Measurements from ENCODE around the gene NFKBIA.
"Not testable (repeated sequence)": the region's sequence is repeated elsewhere in the genome, so short reads cannot be mapped to it uniquely, and the experiment has no call there.

Gene NFKBIA

DNA sequence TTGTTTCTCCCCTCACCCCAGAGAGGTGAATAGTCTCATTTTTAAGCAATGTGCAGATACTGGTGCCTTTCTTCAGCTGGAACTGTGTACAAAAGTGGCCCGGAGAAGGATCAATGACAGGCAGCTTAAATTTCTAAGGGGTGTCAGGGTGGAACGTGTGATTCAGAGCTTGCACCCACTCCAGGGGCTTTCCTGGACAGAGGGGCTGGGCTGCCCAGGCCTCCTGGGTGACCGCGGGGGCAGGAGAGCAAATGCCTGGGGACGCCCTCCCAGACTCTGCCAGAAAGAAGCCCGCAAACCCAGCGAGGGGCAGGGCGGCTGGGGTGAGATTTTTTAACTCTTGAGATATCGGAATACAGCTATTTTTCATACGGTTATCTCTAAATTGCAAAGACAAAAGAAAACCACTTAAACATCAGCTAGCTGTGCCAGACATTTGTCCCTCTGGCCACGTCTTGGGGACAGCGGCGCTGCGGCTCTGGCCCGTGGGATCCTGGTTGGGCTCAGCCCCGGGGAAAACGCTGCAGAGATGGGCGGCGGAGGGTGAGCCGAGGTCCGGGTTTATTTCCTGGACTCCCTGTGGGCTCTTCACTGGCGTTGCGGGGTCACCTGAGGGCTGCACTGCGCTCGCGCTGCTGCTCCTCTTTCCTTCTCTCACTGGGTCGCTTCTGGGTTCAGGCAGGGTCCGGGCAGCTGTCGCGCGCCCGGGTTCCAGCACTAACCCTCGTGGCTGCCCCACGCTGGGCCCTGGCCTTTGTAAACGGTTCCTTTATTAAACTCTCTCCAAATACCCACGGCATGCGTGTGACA, 35.8 kb downstream of the NFKBIA start:
- Histone ChIP-seq H3K9ac (ENCODE audit: low read depth in 1 of 2, low read length in 2 of 2) (no peak overlapping the region), H3K4me3 (ENCODE audit: low read length in 2 of 2) (no peak overlapping the region), H3K36me3 (ENCODE audit: control insufficient read depth in 2 of 2, insufficient read depth in 2 of 2, low read length in 2 of 2) (no peaks in the 10 kb centered on the region), H3K4me1 (ENCODE audit: control insufficient read depth in 2 of 2, insufficient read depth in 2 of 2, low read length in 2 of 2) (peaks cover 4 to 11% of the 10 kb centered on the region in 2 donors), H3K9me3 (ENCODE audit: control insufficient read depth in 2 of 2, low read length in 2 of 2) (no peaks in the 10 kb centered on the region), H3K27ac (ENCODE audit: low read depth in 2 of 2, low read length in 2 of 2) (no peak overlapping the region), H3K27me3 (ENCODE audit: control insufficient read depth in 2 of 2, insufficient read depth in 2 of 2, low read length in 2 of 2) (no peaks in the 10 kb centered on the region)

DNA sequence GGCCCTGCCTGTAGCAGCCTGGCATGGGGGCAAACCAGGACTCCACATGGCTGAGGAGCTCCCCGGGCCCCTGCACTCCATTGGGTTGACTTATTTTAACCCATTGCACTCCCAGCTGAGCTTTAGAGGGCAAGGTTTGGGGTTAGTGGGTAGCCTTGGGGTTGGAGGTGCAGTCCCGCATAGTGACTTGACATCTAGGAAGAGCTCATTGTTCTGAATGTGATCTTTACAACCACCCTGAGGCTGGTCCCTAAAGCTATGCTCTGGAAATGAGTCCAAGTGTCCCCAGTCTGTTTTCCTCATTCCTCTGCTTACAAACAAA, 36.4 kb downstream of the NFKBIA start:
- H3K9ac ChIP-seq (ENCODE audit: low read depth in 1 of 2, low read length in 2 of 2): no peak overlapping the region
- H3K27ac ChIP-seq (ENCODE audit: low read depth in 2 of 2, low read length in 2 of 2): no peak overlapping the region
- no peaks in the 10 kb centered on the region for H3K27me3 ChIP-seq (ENCODE audit: control insufficient read depth in 2 of 2, insufficient read depth in 2 of 2, low read length in 2 of 2)
- H3K9me3 ChIP-seq (ENCODE audit: control insufficient read depth in 2 of 2, low read length in 2 of 2): no peaks in the 10 kb centered on the region
- H3K36me3 ChIP-seq (ENCODE audit: control insufficient read depth in 2 of 2, insufficient read depth in 2 of 2, low read length in 2 of 2): no peaks in the 10 kb centered on the region
- peaks cover 4 to 11% of the 10 kb centered on the region in 2 donors for H3K4me1 ChIP-seq (ENCODE audit: control insufficient read depth in 2 of 2, insufficient read depth in 2 of 2, low read length in 2 of 2)
- no peak overlapping the region for H3K4me3 ChIP-seq (ENCODE audit: low read length in 2 of 2)

DNA sequence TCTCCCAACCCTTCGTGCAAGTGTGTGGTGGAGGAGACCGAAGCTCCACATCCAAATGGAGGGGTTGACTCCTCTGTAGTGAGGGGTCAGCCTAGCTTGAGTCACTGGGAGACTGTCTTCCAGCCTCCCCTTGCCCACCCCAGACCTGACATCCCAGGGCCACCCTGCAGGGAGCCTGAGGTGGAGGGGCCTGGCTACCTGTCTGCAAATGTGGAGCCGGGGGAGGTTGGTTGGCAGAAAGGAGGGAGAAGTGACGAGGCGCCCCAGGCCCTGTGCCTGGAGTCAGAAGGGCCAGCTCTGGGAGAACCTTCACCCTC, 37.5 kb downstream of the NFKBIA start:
- no peak overlapping the region for H3K9ac ChIP-seq (ENCODE audit: low read depth in 1 of 2, low read length in 2 of 2)
- H3K4me1 ChIP-seq (ENCODE audit: control insufficient read depth in 2 of 2, insufficient read depth in 2 of 2, low read length in 2 of 2): peaks cover 4 to 11% of the 10 kb centered on the region in 2 donors
- peak overlapping the region; percentile 6 to 35 for H3K27ac ChIP-seq (ENCODE audit: low read depth in 2 of 2, low read length in 2 of 2)

DNA sequence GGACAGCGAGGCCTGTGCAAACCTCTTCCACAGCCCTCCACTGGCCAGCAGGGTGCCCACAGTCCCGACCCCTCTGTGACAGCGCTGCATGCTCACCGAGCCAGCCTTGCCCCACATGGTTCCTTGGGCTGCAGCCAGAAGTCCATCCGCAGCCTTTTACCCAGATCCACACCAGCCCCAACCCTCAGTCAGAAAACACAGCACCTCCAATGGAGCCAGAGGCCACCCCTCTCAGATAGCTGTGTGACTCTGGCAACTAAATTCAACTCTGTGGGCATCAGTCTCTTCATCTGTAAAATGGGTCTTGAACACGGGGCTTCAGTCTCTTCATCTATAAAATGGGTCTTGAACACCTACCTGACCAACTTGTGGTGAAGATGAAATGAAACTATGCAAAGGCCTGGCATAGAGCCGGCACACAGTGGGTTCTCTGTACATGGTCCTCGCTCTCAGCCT, 38.0 kb downstream of the NFKBIA start:
- Histone ChIP-seq H3K36me3 (ENCODE audit: control insufficient read depth in 2 of 2, insufficient read depth in 2 of 2, low read length in 2 of 2) (no peaks in the 10 kb centered on the region), H3K9ac (ENCODE audit: low read depth in 1 of 2, low read length in 2 of 2) (no peak overlapping the region), H3K27me3 (ENCODE audit: control insufficient read depth in 2 of 2, insufficient read depth in 2 of 2, low read length in 2 of 2) (no peaks in the 10 kb centered on the region), H3K4me3 (ENCODE audit: low read length in 2 of 2) (no peak overlapping the region), H3K4me1 (ENCODE audit: control insufficient read depth in 2 of 2, insufficient read depth in 2 of 2, low read length in 2 of 2) (peaks cover 4 to 11% of the 10 kb centered on the region in 2 donors), H3K27ac (ENCODE audit: low read depth in 2 of 2, low read length in 2 of 2) (peak overlapping the region; percentile 6 to 59), H3K9me3 (ENCODE audit: control insufficient read depth in 2 of 2, low read length in 2 of 2) (no peaks in the 10 kb centered on the region)

More for the DNA sequence above, 37.5 kb downstream of the NFKBIA start:
- H3K4me3 ChIP-seq (ENCODE audit: low read length in 2 of 2): no peak overlapping the region
- H3K27me3 ChIP-seq (ENCODE audit: control insufficient read depth in 2 of 2, insufficient read depth in 2 of 2, low read length in 2 of 2): no peaks in the 10 kb centered on the region
- no peaks in the 10 kb centered on the region for H3K9me3 ChIP-seq (ENCODE audit: control insufficient read depth in 2 of 2, low read length in 2 of 2)
- no peaks in the 10 kb centered on the region for H3K36me3 ChIP-seq (ENCODE audit: control insufficient read depth in 2 of 2, insufficient read depth in 2 of 2, low read length in 2 of 2)

DNA sequence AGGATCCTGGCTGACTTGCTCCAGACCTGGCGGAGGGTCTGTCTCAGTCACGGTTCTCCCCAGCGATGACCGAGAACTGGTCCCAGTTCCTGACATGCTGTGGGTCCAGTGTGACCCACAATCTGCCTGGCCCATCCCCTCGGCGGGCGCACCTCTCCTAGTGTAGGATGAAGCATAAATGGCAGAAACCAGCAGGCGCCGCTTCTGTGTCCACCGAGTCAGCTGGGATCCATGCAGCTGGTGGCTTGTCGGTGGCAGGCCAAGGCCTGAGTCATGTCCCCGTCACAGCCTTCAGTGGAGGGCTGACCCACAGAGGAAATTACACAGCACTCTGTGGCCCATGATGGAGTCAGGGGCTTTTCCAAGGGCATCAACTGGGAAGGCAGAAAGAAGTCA, 38.5 kb downstream of the NFKBIA start:
- Histone ChIP-seq H3K27me3 (ENCODE audit: control insufficient read depth in 2 of 2, insufficient read depth in 2 of 2, low read length in 2 of 2) (no peaks in the 10 kb centered on the region), H3K9ac (ENCODE audit: low read depth in 1 of 2, low read length in 2 of 2) (no peak overlapping the region), H3K4me1 (ENCODE audit: control insufficient read depth in 2 of 2, insufficient read depth in 2 of 2, low read length in 2 of 2) (peaks cover 4 to 11% of the 10 kb centered on the region in 2 donors), H3K9me3 (ENCODE audit: control insufficient read depth in 2 of 2, low read length in 2 of 2) (no peaks in the 10 kb centered on the region), H3K4me3 (ENCODE audit: low read length in 2 of 2) (no peak overlapping the region), H3K27ac (ENCODE audit: low read depth in 2 of 2, low read length in 2 of 2) (peak overlapping the region; percentile 10 to 59), H3K36me3 (ENCODE audit: control insufficient read depth in 2 of 2, insufficient read depth in 2 of 2, low read length in 2 of 2) (no peaks in the 10 kb centered on the region)

DNA sequence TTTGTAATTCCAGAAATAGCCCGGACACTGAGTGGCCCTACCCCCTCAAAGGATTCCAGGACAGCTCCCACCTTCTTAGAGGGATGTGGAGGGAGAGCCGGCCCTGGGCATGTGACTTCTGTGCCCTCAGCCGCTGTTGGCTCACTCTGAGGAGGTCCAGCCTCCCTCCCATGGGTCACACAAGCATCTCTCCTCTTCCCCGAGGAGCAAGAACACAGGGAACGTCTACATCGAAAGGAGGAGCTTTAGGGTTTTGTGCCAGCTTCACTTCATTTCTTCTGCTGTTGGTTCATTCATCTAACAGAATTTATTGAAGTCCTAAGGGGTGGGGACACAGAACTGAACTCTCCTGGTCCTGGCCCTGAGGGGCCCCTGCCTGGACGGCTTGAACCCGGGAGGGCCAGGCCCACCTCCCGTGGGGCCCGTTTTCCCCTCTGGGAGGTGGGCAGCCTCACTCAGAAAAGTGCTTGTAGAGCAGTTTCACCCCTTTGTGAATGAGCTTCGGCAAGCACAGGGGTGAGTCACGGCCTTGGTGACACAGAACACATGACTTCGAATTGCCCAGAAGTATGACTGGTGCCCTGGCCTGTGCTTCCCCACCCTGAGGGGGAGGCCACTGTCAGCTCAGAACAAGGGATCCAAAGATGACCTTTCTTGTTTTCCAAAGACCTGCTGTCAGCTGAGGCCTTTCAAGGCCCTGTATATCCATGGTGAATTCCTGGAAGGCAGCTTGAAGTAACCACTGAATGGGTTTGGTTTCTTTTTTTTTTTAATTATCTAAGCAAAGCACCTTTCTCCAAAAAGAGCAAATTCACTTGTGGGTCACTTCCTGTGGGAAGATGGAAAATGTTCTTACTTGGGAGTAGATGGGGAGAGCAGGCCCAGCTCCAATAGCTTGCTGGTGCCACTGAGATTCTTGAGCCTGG, 39.2 kb downstream of the NFKBIA start:
- H3K9me3 ChIP-seq (ENCODE audit: control insufficient read depth in 2 of 2, low read length in 2 of 2): no peaks in the 10 kb centered on the region
- no peak overlapping the region for H3K4me3 ChIP-seq (ENCODE audit: low read length in 2 of 2)
- peak overlapping the region in 1 of 2 donors; percentile 14 for H3K9ac ChIP-seq (ENCODE audit: low read depth in 1 of 2, low read length in 2 of 2)
- no peaks in the 10 kb centered on the region for H3K27me3 ChIP-seq (ENCODE audit: control insufficient read depth in 2 of 2, insufficient read depth in 2 of 2, low read length in 2 of 2)
- H3K4me1 ChIP-seq (ENCODE audit: control insufficient read depth in 2 of 2, insufficient read depth in 2 of 2, low read length in 2 of 2): peaks cover 4 to 11% of the 10 kb centered on the region in 2 donors
- H3K27ac ChIP-seq (ENCODE audit: low read depth in 2 of 2, low read length in 2 of 2): peak overlapping the region; percentile 59 to 61
- no peaks in the 10 kb centered on the region for H3K36me3 ChIP-seq (ENCODE audit: control insufficient read depth in 2 of 2, insufficient read depth in 2 of 2, low read length in 2 of 2)

DNA sequence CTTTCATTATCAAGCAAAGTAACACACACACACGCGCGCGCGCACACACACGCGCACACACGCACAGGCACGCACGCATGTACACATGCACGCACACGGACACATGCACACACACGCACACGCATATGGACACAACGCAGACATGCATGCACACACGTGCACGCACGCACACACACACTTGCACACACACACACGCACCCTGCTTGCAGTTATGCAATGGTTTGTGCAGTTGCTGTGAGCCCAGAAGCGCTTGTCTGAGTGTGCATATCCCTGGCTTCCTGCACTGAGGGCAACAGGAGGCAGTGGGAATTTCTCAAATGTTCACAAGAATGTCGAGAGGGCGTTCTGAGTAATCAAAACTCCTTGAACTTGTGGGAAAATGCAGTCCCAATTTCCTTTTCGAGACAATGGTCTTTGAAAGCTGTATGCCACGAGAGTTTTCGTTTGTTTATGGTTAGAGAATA, 41.6 kb downstream of the NFKBIA start:
- Histone ChIP-seq H3K27ac (ENCODE audit: low read depth in 2 of 2, low read length in 2 of 2) (no peak overlapping the region), H3K36me3 (ENCODE audit: control insufficient read depth in 2 of 2, insufficient read depth in 2 of 2, low read length in 2 of 2) (no peaks in the 10 kb centered on the region), H3K9me3 (ENCODE audit: control insufficient read depth in 2 of 2, low read length in 2 of 2) (no peaks in the 10 kb centered on the region), H3K9ac (ENCODE audit: low read depth in 1 of 2, low read length in 2 of 2) (no peak overlapping the region), H3K4me3 (ENCODE audit: low read length in 2 of 2) (no peak overlapping the region), H3K27me3 (ENCODE audit: control insufficient read depth in 2 of 2, insufficient read depth in 2 of 2, low read length in 2 of 2) (no peaks in the 10 kb centered on the region), H3K4me1 (ENCODE audit: control insufficient read depth in 2 of 2, insufficient read depth in 2 of 2, low read length in 2 of 2) (peaks cover 4 to 11% of the 10 kb centered on the region in 2 donors)

DNA sequence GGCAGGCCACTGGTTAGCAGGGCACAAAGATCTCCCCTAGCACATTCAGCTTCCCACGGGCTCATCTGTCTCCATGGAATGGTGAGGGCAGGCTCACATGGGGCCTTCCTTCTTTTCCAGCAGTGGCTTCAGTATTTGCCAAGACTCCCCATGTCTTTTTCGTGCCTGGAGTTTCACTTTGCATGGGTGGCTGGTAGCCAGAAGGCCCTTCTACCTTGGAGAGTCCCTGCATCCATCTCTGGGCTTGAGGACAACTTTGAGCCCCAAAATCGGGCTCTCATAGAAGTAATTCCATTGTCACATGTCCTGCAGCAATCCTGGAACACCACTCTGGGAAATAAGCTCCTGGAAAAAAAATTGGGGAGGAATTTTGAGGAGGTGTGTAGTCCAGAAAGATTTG, 42.1 kb downstream of the NFKBIA start:
- H3K4me3 ChIP-seq (ENCODE audit: low read length in 2 of 2): no peak overlapping the region
- no peaks in the 10 kb centered on the region for H3K36me3 ChIP-seq (ENCODE audit: control insufficient read depth in 2 of 2, insufficient read depth in 2 of 2, low read length in 2 of 2)
- H3K27ac ChIP-seq (ENCODE audit: low read depth in 2 of 2, low read length in 2 of 2): no peak overlapping the region
- H3K27me3 ChIP-seq (ENCODE audit: control insufficient read depth in 2 of 2, insufficient read depth in 2 of 2, low read length in 2 of 2): no peaks in the 10 kb centered on the region
- H3K9ac ChIP-seq (ENCODE audit: low read depth in 1 of 2, low read length in 2 of 2): no peak overlapping the region
- H3K4me1 ChIP-seq (ENCODE audit: control insufficient read depth in 2 of 2, insufficient read depth in 2 of 2, low read length in 2 of 2): peaks cover 4 to 8% of the 10 kb centered on the region in 2 donors
- no peaks in the 10 kb centered on the region for H3K9me3 ChIP-seq (ENCODE audit: control insufficient read depth in 2 of 2, low read length in 2 of 2)

DNA sequence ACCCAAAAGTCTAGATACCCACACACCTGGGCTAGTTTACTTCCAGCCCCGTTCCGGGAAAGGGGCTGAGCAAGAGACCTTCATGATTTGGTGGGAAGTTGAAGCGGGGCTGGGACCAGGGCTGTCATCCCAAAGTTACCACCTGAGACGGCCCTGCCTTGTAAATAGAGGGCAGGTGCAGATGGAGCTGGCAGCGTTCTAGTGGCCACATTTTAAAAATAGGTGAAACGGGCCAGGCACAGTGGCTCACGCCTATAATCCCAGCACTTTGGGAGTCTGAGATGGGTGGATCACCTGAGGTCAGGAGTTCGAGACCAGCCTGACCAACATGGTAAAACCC, 43.4 kb downstream of the NFKBIA start:
- no peak overlapping the region for H3K9ac ChIP-seq (ENCODE audit: low read depth in 1 of 2, low read length in 2 of 2)
- H3K27me3 ChIP-seq (ENCODE audit: control insufficient read depth in 2 of 2, insufficient read depth in 2 of 2, low read length in 2 of 2): no peaks in the 10 kb centered on the region
- H3K4me3 ChIP-seq (ENCODE audit: low read length in 2 of 2): no peak overlapping the region
- peaks cover 5 to 11% of the 10 kb centered on the region in 2 donors for H3K4me1 ChIP-seq (ENCODE audit: control insufficient read depth in 2 of 2, insufficient read depth in 2 of 2, low read length in 2 of 2)
- no peaks in the 10 kb centered on the region for H3K9me3 ChIP-seq (ENCODE audit: control insufficient read depth in 2 of 2, low read length in 2 of 2)
- no peaks in the 10 kb centered on the region for H3K36me3 ChIP-seq (ENCODE audit: control insufficient read depth in 2 of 2, insufficient read depth in 2 of 2, low read length in 2 of 2)
- no peak overlapping the region for H3K27ac ChIP-seq (ENCODE audit: low read depth in 2 of 2, low read length in 2 of 2)

DNA sequence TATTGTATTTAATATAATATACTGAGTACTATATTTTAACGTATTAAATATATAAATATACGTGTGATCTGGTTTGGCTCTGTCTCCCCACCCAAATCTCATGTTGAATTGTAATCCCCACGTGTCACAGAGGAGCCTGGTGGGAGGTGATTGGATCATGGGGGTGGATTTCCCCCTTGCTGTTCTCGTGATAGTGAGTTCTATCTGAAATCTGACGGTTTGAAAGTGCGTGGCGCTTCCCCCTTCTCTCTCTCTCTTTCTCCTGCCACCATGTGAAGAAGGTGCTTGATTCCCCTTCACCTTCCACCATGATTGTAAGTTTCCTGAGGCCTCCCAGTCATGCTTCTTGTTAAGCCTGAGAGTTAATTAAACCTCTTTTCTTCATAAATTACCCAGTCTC, 44.9 kb downstream of the NFKBIA start:
- H3K36me3 ChIP-seq (ENCODE audit: control insufficient read depth in 2 of 2, insufficient read depth in 2 of 2, low read length in 2 of 2); H3K27ac ChIP-seq (ENCODE audit: low read depth in 2 of 2, low read length in 2 of 2); H3K4me3 ChIP-seq (ENCODE audit: low read length in 2 of 2); H3K27me3 ChIP-seq (ENCODE audit: control insufficient read depth in 2 of 2, insufficient read depth in 2 of 2, low read length in 2 of 2); H3K4me1 ChIP-seq (ENCODE audit: control insufficient read depth in 2 of 2, insufficient read depth in 2 of 2, low read length in 2 of 2); H3K9me3 ChIP-seq (ENCODE audit: control insufficient read depth in 2 of 2, low read length in 2 of 2); H3K9ac ChIP-seq (ENCODE audit: low read depth in 1 of 2, low read length in 2 of 2): not testable (repeated sequence)
